GM12878 (cell line): Measurements from ENCODE around the gene WWP2. TPM values are rescaled to one million over a fixed set of nuclear protein-coding genes. Genes with fewer than 3 reads are reported as not detected.
A peak's percentile ranks its signal among the peaks of the same experiment; 100 is the strongest.

ENCODE experiments used
- ATAC-seq: fragments of 200-7000 bp; cut with Tn5 transposase; 3 replicates; pipeline ENCODE4 v1.9.1; 2020; ENCODE audit warnings: mild to moderate bottlenecking, moderate library complexity
- BruUV-seq: library from RNA; stranded (reverse); fragments of 400-500 nt; replicated peaks from 2 replicates; lab custom pipeline; 2021; lab: Mats Ljungman, UMichigan
- CTCF ChIA-PET: fragments of 300-600 bp; sonication (Branson Sonifier 250); formaldehyde crosslinking; extraction: SDS; loops from one replicate; lab custom pipeline; 2021; ENCODE audit warnings: inconsistent platforms; lab: Yijun Ruan, JAX
- POLR2A ChIA-PET: fragments of 350-600 bp; formaldehyde crosslinking; extraction: SDS; loops from one replicate; lab custom pipeline; 2021; ENCODE audit warnings: inconsistent platforms; lab: Charles Lee
- RAD21 ChIA-PET: fragments of 300-600 bp; sonication (Branson Sonifier 250); formaldehyde crosslinking; loops from one replicate; lab custom pipeline; 2023; ENCODE audit warnings: antibody characterized with exemption; ENCODE audit not compliant: unreplicated experiment; lab: Charles Lee
- SMC1A ChIA-PET: fragments of 300-600 bp; sonication (Branson Sonifier 250); formaldehyde crosslinking; loops from one replicate; lab custom pipeline; 2023; ENCODE audit not compliant: unreplicated experiment, uncharacterized antibody; lab: Charles Lee
- DNase-seq: peaks from one replicate; pipeline ENCODE4 v3.0.0-alpha.2; 2011; ENCODE audit warnings: low read depth, low spot score
- FAIRE-seq: peaks from 3 replicates; lab custom pipeline; 2011; peaks lifted over from hg19 to GRCh38; lab: Jason Lieb, UNC
- H2AFZ ChIP-seq: 2 replicates; pipeline ENCODE4 v1.6.0; 2011; ENCODE audit warnings: low read depth, low read length, control low read depth; ENCODE audit not compliant: control insufficient read depth
- H3K27ac ChIP-seq: 2 replicates; pipeline ENCODE4 v1.5.1; 2011; ENCODE audit warnings: control low read depth; ENCODE audit not compliant: control insufficient read depth, insufficient read depth
- H3K27me3 ChIP-seq, 2 experiments: replicated peaks in 1 of 2; 2 replicates each; pipeline versions ENCODE4 v1.6.0 to v1.6.1; 2011; ENCODE audit warnings: low read length in 1 of 2; ENCODE audit not compliant: control insufficient read depth in 2 of 2, insufficient read depth in 2 of 2
- H3K36me3 ChIP-seq, 2 experiments: 2 replicates each; pipeline ENCODE4 v1.5.1; 2011; ENCODE audit warnings: low read length in 1 of 2; ENCODE audit not compliant: control insufficient read depth in 2 of 2, insufficient read depth in 2 of 2
- H3K4me1 ChIP-seq: 2 replicates; pipeline ENCODE4 v1.6.1; 2011; ENCODE audit warnings: mild to moderate bottlenecking, low read length, moderate library complexity, mixed read lengths; ENCODE audit not compliant: control insufficient read depth, insufficient read depth
- H3K4me2 ChIP-seq: 2 replicates; pipeline ENCODE4 v1.6.0; 2011; ENCODE audit warnings: control low read depth; ENCODE audit not compliant: control insufficient read depth, insufficient read depth
- H3K4me3 ChIP-seq: fragments of 200-600 bp; sonication (generic); 2 replicates; pipeline ENCODE4 v1.5.1; 2016
- H3K79me2 ChIP-seq: 2 replicates; pipeline ENCODE4 v1.6.0; 2011; ENCODE audit warnings: low read length; ENCODE audit not compliant: control insufficient read depth, insufficient read depth
- H3K9ac ChIP-seq: 2 replicates; pipeline ENCODE4 v1.8.0; 2011; ENCODE audit warnings: low read length, control low read depth, mixed read lengths; ENCODE audit not compliant: control insufficient read depth, insufficient read depth
- H3K9me3 ChIP-seq: replicated peaks from 3 replicates; pipeline ENCODE4 v1.5.1; 2011; ENCODE audit warnings: mild to moderate bottlenecking, low read length; ENCODE audit not compliant: control insufficient read depth, insufficient read depth
- H4K20me1 ChIP-seq: 2 replicates; pipeline ENCODE4 v1.6.0; 2011; ENCODE audit not compliant: control insufficient read depth, insufficient read depth
- BCL11A ChIP-seq: IDR thresholded peaks from 2 replicates; pipeline ENCODE4 v1.6.1; 2011; ENCODE audit warnings: low read depth, low read length
- CREM ChIP-seq: IDR thresholded peaks from 2 replicates; pipeline ENCODE4 v1.6.1; 2014; ENCODE audit warnings: antibody characterized with exemption, low read depth
- EZH2 ChIP-seq: IDR thresholded peaks from 2 replicates; pipeline ENCODE4 v1.6.1; 2012; ENCODE audit warnings: low read depth, mild to moderate bottlenecking, control low read depth, inconsistent platforms, low read length, borderline replicate concordance; ENCODE audit not compliant: control insufficient read depth
- HDAC2 ChIP-seq: fragments of 200-600 bp; sonication (generic); IDR thresholded peaks from 2 replicates; pipeline ENCODE4 v1.6.1; 2017
- IRF4 ChIP-seq: IDR thresholded peaks from 2 replicates; pipeline ENCODE4 v1.6.1; 2011; ENCODE audit warnings: low read depth, low read length
- MYB ChIP-seq: fragments of 150-350 bp; IDR thresholded peaks from 2 replicates; pipeline ENCODE4 v1.6.1; 2014; ENCODE audit warnings: mild to moderate bottlenecking, low read depth, low read length, borderline replicate concordance
- NFXL1 ChIP-seq: fragments of 450-650 bp; IDR thresholded peaks from 2 replicates; pipeline ENCODE4 v1.6.1; 2017; ENCODE audit warnings: antibody characterized with exemption, mild to moderate bottlenecking, borderline replicate concordance
- RCOR1 ChIP-seq: conservative IDR thresholded peaks from 2 replicates; pipeline ENCODE4 v1.6.1; 2012; ENCODE audit warnings: low read depth, low read length, improper control_type of control experiment
- SMARCA5 ChIP-seq: fragments of 450-650 bp; IDR thresholded peaks from 2 replicates; pipeline ENCODE4 v1.6.1; 2017; ENCODE audit warnings: mild to moderate bottlenecking
- STAT1 ChIP-seq: fragments of 450-650 bp; conservative IDR thresholded peaks from 2 replicates; pipeline ENCODE4 v1.6.1; 2014; ENCODE audit warnings: antibody characterized with exemption, mild to moderate bottlenecking
- STAT3 ChIP-seq: IDR thresholded peaks from 2 replicates; pipeline ENCODE4 v1.6.1; 2011; ENCODE audit warnings: low read depth, low read length, improper control_type of control experiment
- TCF12 ChIP-seq: IDR thresholded peaks from 2 replicates; pipeline ENCODE4 v1.6.1; 2011; ENCODE audit warnings: low read depth, mild to moderate bottlenecking, low read length
- WGBS: methylation state at CpG from one replicate; pipeline ENCODE4 v1.1.6; 2016; ENCODE audit warnings: low lambda C conversion rate; ENCODE audit not compliant: insufficient replicate concordance, insufficient coverage; ENCODE audit errors: missing lambda C conversion rate; 5-methylcytosine and 5-hydroxymethylcytosine counted together
- in situ Hi-C: fragments of 300-500 bp; cut with MboI; formaldehyde crosslinking; loops from 9 replicates; pipeline ENCODE4 v1.14.3; 2018; ENCODE audit warnings: mixed read lengths
- intact Hi-C: fragments of 100-400 bp; cut with micrococcal nuclease; formaldehyde crosslinking; loops from one replicate; pipeline ENCODE4 v1.14.2; 2022; ENCODE audit not compliant: unreplicated experiment
- polyA plus RNA-seq, 11 experiments: library from polyadenylated mRNA; depleted of rRNA in 4 of 11; unstranded in 6 of 11; stranded (reverse) in 5 of 11; fragments of >200 nt; fragmentation: Nextera tagmentation in 4 of 11; fragmentation: Illumina TruSeq in 1 of 11; extraction: Ambion mirVana in 4 of 11; extraction: Trizol in 1 of 11; gene quantifications; 1 replicate in 1 of 11; 2 replicates in 10 of 11; pipeline versions ENCODE4 v1.2.1 to v1.2.3, GENCODE V29; 2011 to 2016; ENCODE audit warnings: inconsistent platforms in 2 of 11, missing spikeins in 2 of 11, low read depth in 1 of 11
- total RNA-seq, 4 experiments: library from RNA; depleted of rRNA in 3 of 4; stranded (reverse); fragments of >200 nt in 3 of 4; fragmentation: Illumina TruSeq in 1 of 4; extraction: Trizol in 1 of 4; gene quantifications; 2 replicates each; pipeline versions ENCODE4 v1.2.1 to v1.2.3, GENCODE V29; 2013 to 2021
- TF ChIP-seq, protein P1 (sequence below): fragments of 450-650 bp; IDR thresholded peaks from 2 replicates; pipeline ENCODE4 v1.6.1; 2017; ENCODE audit warnings: mild to moderate bottlenecking, moderate library complexity
- TF ChIP-seq, protein P2 (sequence below): fragments of 450-650 bp; conservative IDR thresholded peaks from 2 replicates; pipeline ENCODE4 v1.6.1; 2017; ENCODE audit warnings: mild to moderate bottlenecking, moderate library complexity
- TF ChIP-seq, protein P3 (sequence below): IDR thresholded peaks from 2 replicates; pipeline ENCODE4 v1.6.1; 2012; ENCODE audit warnings: low read depth, low read length, improper control_type of control experiment

The WWP2 gene
- total and polyA plus RNA-seq, 10 of the 15 experiments (the other 5 are each of a cell fraction or from before 2014, with no cell fraction given): 2.8 to 47.0 (median 23.8) TPM

DNA sequence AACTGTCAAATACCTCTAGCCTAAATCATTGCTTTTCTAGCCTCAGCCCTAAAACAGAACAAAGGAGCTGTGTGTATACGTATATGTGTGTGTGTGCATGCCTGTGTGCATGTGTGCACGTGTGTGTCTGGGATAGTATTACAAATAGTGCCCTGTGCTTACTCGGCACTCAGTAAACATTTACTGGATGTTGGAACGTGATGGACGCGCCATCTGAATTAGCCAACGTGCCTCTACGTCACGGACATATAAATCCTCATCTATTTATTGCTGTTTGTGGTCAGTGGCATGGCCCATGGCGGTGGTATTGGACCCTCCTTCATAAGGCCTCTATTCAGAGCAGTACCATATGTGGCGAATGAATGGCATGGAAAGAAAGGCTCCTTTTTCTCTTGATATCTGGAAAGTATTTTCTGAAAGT is 37.5 kb downstream of the WWP2 start:
- BruUV-seq: TSS peak; percentile 55

More for the DNA sequence above, 37.5 kb downstream of the WWP2 start:
- Histone ChIP-seq H2AFZ (no peak overlapping the region), H3K27me3 (no peaks in the 10 kb centered on the region), H3K4me2 (no peak overlapping the region), H3K4me3 (no peak overlapping the region), H3K27ac (no peak overlapping the region), H3K4me1 (no peaks in the 10 kb centered on the region), H3K79me2 (no peaks in the 10 kb centered on the region), H3K9ac (no peak overlapping the region), H4K20me1 (no peaks in the 10 kb centered on the region; the same call in 1 of the 2 replicates), H3K36me3 (peaks cover 0 to 7% of the 10 kb centered on the region in 2 experiments; a peak in 2 of 4 replicates), H3K9me3 (no peaks in the 10 kb centered on the region)
- FAIRE-seq: no peak
- RAD21 ChIA-PET: interaction anchor here (0.6 kb wide), 1 partner anchor 131 kb away, joined by 3 read pairs; no protein-coding TSS in a partner anchor
- in situ Hi-C loops (no loop called here), intact Hi-C loops (no loop called here)
- ATAC-seq: no peak
- TF ChIP-seq, protein P1, sequence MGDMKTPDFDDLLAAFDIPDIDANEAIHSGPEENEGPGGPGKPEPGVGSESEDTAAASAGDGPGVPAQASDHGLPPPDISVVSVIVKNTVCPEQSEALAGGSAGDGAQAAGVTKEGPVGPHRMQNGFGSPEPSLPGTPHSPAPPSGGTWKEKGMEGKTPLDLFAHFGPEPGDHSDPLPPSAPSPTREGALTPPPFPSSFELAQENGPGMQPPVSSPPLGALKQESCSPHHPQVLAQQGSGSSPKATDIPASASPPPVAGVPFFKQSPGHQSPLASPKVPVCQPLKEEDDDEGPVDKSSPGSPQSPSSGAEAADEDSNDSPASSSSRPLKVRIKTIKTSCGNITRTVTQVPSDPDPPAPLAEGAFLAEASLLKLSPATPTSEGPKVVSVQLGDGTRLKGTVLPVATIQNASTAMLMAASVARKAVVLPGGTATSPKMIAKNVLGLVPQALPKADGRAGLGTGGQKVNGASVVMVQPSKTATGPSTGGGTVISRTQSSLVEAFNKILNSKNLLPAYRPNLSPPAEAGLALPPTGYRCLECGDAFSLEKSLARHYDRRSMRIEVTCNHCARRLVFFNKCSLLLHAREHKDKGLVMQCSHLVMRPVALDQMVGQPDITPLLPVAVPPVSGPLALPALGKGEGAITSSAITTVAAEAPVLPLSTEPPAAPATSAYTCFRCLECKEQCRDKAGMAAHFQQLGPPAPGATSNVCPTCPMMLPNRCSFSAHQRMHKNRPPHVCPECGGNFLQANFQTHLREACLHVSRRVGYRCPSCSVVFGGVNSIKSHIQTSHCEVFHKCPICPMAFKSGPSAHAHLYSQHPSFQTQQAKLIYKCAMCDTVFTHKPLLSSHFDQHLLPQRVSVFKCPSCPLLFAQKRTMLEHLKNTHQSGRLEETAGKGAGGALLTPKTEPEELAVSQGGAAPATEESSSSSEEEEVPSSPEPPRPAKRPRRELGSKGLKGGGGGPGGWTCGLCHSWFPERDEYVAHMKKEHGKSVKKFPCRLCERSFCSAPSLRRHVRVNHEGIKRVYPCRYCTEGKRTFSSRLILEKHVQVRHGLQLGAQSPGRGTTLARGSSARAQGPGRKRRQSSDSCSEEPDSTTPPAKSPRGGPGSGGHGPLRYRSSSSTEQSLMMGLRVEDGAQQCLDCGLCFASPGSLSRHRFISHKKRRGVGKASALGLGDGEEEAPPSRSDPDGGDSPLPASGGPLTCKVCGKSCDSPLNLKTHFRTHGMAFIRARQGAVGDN: no peak
- no peak for TF ChIP-seq BCL11A
- TF ChIP-seq, protein P2, sequence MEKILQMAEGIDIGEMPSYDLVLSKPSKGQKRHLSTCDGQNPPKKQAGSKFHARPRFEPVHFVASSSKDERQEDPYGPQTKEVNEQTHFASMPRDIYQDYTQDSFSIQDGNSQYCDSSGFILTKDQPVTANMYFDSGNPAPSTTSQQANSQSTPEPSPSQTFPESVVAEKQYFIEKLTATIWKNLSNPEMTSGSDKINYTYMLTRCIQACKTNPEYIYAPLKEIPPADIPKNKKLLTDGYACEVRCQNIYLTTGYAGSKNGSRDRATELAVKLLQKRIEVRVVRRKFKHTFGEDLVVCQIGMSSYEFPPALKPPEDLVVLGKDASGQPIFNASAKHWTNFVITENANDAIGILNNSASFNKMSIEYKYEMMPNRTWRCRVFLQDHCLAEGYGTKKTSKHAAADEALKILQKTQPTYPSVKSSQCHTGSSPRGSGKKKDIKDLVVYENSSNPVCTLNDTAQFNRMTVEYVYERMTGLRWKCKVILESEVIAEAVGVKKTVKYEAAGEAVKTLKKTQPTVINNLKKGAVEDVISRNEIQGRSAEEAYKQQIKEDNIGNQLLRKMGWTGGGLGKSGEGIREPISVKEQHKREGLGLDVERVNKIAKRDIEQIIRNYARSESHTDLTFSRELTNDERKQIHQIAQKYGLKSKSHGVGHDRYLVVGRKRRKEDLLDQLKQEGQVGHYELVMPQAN: no peak
- TF ChIP-seq HDAC2: no peak
- no peak for TF ChIP-seq MYB
- TF ChIP-seq, protein P3, sequence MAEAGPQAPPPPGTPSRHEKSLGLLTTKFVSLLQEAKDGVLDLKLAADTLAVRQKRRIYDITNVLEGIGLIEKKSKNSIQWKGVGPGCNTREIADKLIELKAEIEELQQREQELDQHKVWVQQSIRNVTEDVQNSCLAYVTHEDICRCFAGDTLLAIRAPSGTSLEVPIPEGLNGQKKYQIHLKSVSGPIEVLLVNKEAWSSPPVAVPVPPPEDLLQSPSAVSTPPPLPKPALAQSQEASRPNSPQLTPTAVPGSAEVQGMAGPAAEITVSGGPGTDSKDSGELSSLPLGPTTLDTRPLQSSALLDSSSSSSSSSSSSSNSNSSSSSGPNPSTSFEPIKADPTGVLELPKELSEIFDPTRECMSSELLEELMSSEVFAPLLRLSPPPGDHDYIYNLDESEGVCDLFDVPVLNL: no peak
- TF ChIP-seq TCF12: no peak
- TF ChIP-seq STAT1: no peak
- no peak for TF ChIP-seq NFXL1
- no peak for TF ChIP-seq SMARCA5
- no peak for TF ChIP-seq CREM
- no peak for TF ChIP-seq RCOR1
- TF ChIP-seq STAT3: no peak
- no peak for TF ChIP-seq IRF4
- TF ChIP-seq EZH2: no peak
- no peak for DNase-seq
- CTCF ChIA-PET: interaction anchor here (1.0 to 7.7 kb wide), 2 partner anchors 8 to 130 kb away, joined by 4 to 114 read pairs; no protein-coding TSS in a partner anchor
- SMC1A ChIA-PET: no interaction called here
- 95% methylated on average over 11 of the region's 11 CpGs for WGBS
- POLR2A ChIA-PET: no interaction called here
